SH-SY5Y (cell line): ENCODE data around the gene MYT1.

Experiments
- GATA2 ChIP-seq: IDR thresholded peaks from 2 replicates; pipeline ENCODE4 v1.6.1; 2011; ENCODE audit warnings: mild to moderate bottlenecking, low read depth, low read length
- GATA3 ChIP-seq: IDR thresholded peaks from 2 replicates; pipeline ENCODE4 v1.6.1; 2011; ENCODE audit warnings: low read depth, mild to moderate bottlenecking, low read length, moderate library complexity

- TF ChIP-seq GATA3 (no peak), GATA2 (no peak)
Measured at GRCh38 chr20:64216910-64217309, 52.7 kb downstream of the MYT1 start.
